ENCODE measurements around the gene PKIB. TPM values are rescaled to one million over a fixed set of nuclear protein-coding genes. Genes with fewer than 3 reads are reported as not detected.

Gene PKIB
- total and polyA plus RNA-seq, 2 donors (not counting 3 experiments of a cell fraction or from before 2014, with no cell fraction given), result not detected

DNA sequence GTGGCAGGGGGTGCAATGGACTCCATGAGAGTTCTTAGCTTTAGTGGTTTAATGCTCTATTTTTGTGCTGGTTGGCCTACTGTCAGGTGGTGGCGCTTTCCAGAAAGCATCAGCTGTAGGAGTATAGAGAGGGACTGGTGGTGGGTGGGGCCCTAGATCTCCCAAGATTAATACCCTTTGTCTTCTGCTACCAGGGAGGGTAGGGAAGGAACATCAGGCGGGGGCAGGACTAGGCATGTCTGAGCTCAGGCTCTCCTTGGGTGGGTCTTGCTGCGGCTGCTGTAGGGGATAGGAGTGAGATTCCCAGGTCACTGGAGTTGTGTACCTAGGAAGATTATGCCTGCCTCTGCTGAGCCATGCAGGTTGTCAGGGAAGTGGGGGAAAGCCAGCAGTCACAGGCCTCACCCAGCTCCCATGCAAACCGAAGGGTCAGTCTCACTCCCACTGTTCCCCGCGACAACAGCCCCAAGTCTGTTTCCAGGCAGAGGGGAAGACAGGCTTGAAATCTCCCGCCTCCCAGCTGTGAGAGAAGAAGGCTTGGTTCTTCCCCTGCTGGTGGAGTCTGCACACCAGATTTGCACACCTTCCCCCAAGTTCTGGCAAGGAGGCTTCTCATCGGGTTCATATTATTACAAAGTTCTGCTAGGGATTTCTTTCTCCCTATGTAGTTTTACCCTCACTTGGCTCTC is 46.7 kb upstream of the PKIB start:
- Histone ChIP-seq H3K4me3 (replicated peaks in 1 of 3; ENCODE audit: insufficient read depth in 1 of 3, low read depth in 1 of 3, low read length in 3 of 3) (no peak overlapping the region), H3K9me1 (replicated peaks; ENCODE audit: control insufficient read depth, extremely low read depth, insufficient read depth, low read length) (no peaks in the 10 kb centered on the region), H3K9me3 (replicated peaks; ENCODE audit: control insufficient read depth, insufficient read depth, low read length) (no peaks in the 10 kb centered on the region), H4K20me1 (replicated peaks; ENCODE audit: control insufficient read depth, extremely low read depth, insufficient read depth, low read length) (no peaks in the 10 kb centered on the region), H3K36me3 (ENCODE audit: control insufficient read depth in 2 of 2, extremely low read depth in 1 of 2, insufficient read depth in 2 of 2, low read length in 2 of 2) (no peaks in the 10 kb centered on the region), H2AFZ (ENCODE audit: low read depth, low read length) (no peak overlapping the region), H3K79me2 (ENCODE audit: control insufficient read depth, insufficient read depth, low read length) (no peaks in the 10 kb centered on the region), H3K27ac (ENCODE audit: insufficient read depth, low read depth, low read length) (no peak overlapping the region), H3K4me1 (ENCODE audit: control insufficient read depth, extremely low read depth, insufficient read depth, low read length) (no peaks in the 10 kb centered on the region), H3K9ac (replicated peaks; ENCODE audit: extremely low read depth, insufficient read depth, low read length) (no peak overlapping the region), H3K4me2 (ENCODE audit: insufficient read depth, low read length) (no peak overlapping the region), H3K27me3 (ENCODE audit: control insufficient read depth in 2 of 2, insufficient read depth in 2 of 2, low read length in 2 of 2) (no peaks in the 10 kb centered on the region)
- dilution Hi-C loops (cut with MboI; ENCODE audit: extremely low pct_ligation_motif_present, low sequenced_read_pairs) (no loop called here), intact Hi-C loops (cut with micrococcal nuclease) (no loop called here)
- BruUV-seq (replicated peaks), result no TSS peak
- FAIRE-seq (no peak), DNase-seq (ENCODE audit: low read depth, low spot score) (no peak)
- ChIA-PET CTCF (no interaction called here), POLR2A (no interaction called here)
- TF ChIP-seq FOS (IDR thresholded peaks at IDR 0.05; ENCODE audit: borderline replicate concordance, insufficient read depth, low read length), result no peak

DNA sequence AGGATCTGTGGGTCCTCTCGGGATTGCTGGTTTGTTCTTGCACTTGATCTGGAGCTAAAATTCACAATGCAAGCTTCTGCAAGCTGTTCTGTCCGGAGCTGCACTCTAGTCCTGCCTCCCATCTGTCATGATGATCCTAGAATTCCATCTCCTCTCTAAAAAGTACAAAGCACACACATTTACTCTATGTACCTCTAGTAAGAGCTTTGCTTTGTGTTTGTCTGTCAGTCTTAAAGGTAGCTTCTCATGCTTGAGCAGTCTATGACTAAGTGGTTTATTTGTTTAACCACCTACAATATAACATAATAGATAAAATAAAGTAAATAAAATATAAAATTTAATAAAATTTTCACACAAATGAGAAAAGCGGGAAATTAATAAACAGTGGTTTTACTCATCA is 46.0 kb upstream of the PKIB start:
- CTCF ChIA-PET, result no interaction called here
- H3K36me3 ChIP-seq (ENCODE audit: control insufficient read depth in 2 of 2, extremely low read depth in 1 of 2, insufficient read depth in 2 of 2, low read length in 2 of 2), result no peaks in the 10 kb centered on the region
- H4K20me1 ChIP-seq (replicated peaks; ENCODE audit: control insufficient read depth, extremely low read depth, insufficient read depth, low read length), result no peaks in the 10 kb centered on the region
- BruUV-seq (replicated peaks), result no TSS peak
- H2AFZ ChIP-seq (ENCODE audit: low read depth, low read length), result no peak overlapping the region
- no peak overlapping the region for H3K4me3 ChIP-seq (replicated peaks in 1 of 3; ENCODE audit: insufficient read depth in 1 of 3, low read depth in 1 of 3, low read length in 3 of 3)
- H3K9ac ChIP-seq (replicated peaks; ENCODE audit: extremely low read depth, insufficient read depth, low read length), result no peak overlapping the region
- TF ChIP-seq MAX (IDR thresholded peaks at IDR 0.05; ENCODE audit: insufficient read depth, insufficient read length) (no peak), MYC (IDR thresholded peaks at IDR 0.05; ENCODE audit: low read depth, low read length) (no peak), JUN (IDR thresholded peaks at IDR 0.05; ENCODE audit: borderline replicate concordance, insufficient read depth, insufficient read length, low read depth) (no peak), FOS (IDR thresholded peaks at IDR 0.05; ENCODE audit: borderline replicate concordance, insufficient read depth, low read length) (no peak)
- no peak for FAIRE-seq
- intact Hi-C loops (cut with micrococcal nuclease), result no loop called here
- POLR2A ChIA-PET, result no interaction called here
- no peak for DNase-seq (ENCODE audit: low read depth, low spot score)
- no peak overlapping the region for H3K27ac ChIP-seq (ENCODE audit: insufficient read depth, low read depth, low read length)
- H3K79me2 ChIP-seq (ENCODE audit: control insufficient read depth, insufficient read depth, low read length), result no peaks in the 10 kb centered on the region
- no peaks in the 10 kb centered on the region for H3K9me3 ChIP-seq (replicated peaks; ENCODE audit: control insufficient read depth, insufficient read depth, low read length)
- H3K4me1 ChIP-seq (ENCODE audit: control insufficient read depth, extremely low read depth, insufficient read depth, low read length), result no peaks in the 10 kb centered on the region
- H3K27me3 ChIP-seq (ENCODE audit: control insufficient read depth in 2 of 2, insufficient read depth in 2 of 2, low read length in 2 of 2), result no peaks in the 10 kb centered on the region
- H3K4me2 ChIP-seq (ENCODE audit: insufficient read depth, low read length), result no peak overlapping the region
- no peaks in the 10 kb centered on the region for H3K9me1 ChIP-seq (replicated peaks; ENCODE audit: control insufficient read depth, extremely low read depth, insufficient read depth, low read length)
- dilution Hi-C loops (cut with MboI; ENCODE audit: extremely low pct_ligation_motif_present, low sequenced_read_pairs), result no loop called here

Data from endothelial cell of umbilical vein (primary cell).